Stimulated activated naive CD8-positive, alpha-beta T cell treated with anti-CD3 and anti-CD28 coated beads, Interleukin-15, amount 100 ng/mL, for 72 hours (primary cell): Measurements from ENCODE around the gene PIK3R3.

Experiments
- ATAC-seq: fragments of 150-1000 bp; cut with Tn5 transposase; 2 replicates; pipeline ENCODE4 v1.10.0; 2021; ENCODE audit warnings: mild to moderate bottlenecking, moderate library complexity
- DNase-seq, 2 donors: peaks; one replicate each; pipeline ENCODE4 v3.0.0; 2021 to 2022
- H3K27ac Mint-ChIP-seq, 2 donors: one replicate each; pipeline ENCODE4 v1.8.0; 2022; ENCODE audit warnings: mild to moderate bottlenecking in 2 of 2, mixed read lengths in 2 of 2, moderate library complexity in 2 of 2
- H3K27me3 Mint-ChIP-seq: one replicate; pipeline ENCODE4 v1.8.0; 2022; ENCODE audit warnings: mixed read lengths
- H3K4me1 Mint-ChIP-seq: one replicate; pipeline ENCODE4 v1.8.0; 2022; ENCODE audit warnings: mild to moderate bottlenecking, mixed read lengths
- H3K4me3 Mint-ChIP-seq, 2 donors: one replicate each; pipeline ENCODE4 v1.8.0; 2022; ENCODE audit warnings: mild to moderate bottlenecking in 2 of 2, mixed read lengths in 2 of 2, moderate library complexity in 1 of 2
- H3K9me3 Mint-ChIP-seq, 2 donors: one replicate each; pipeline ENCODE4 v1.8.0; 2022; ENCODE audit warnings: mixed read lengths in 2 of 2

The PIK3R3 gene

DNA sequence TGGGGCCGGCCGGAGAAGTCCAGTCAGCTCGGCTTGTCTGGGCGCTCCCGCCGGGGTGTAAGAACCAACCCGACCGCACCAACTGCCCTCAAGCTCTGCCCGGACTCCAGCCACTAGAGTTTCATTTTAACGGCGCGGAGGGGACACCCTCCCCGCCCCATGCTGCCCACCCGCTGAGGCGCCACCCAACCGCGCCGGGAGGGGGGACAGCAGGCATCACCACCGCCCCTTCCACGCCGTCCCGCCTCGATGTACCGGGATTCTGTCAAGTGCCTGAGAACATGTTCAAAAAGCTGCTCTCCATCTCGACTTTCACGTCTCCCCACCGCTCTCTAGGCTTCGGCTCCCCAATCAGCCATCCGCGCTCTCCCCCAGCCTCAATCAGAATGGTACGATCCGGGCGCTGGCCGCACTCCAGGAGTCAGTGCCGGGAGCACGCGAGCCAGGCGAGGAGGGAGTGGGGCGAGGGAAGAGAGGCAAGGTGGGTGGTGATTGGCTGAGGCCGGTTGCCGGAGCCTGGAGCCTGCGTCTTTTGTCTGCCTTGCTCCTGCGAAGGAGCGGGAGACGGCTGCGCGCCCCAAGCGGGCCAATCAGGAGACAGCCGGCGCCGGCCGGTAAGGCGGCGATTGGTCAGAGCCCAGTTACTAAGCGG is at the start of gene PIK3R3:
Gene PIK3R3, minus strand, starts transcription at position 101 of the 652 bp plus-strand sequence. CDS start 677 bp downstream, outside the sequence.
- Mint-ChIP-seq H3K4me3 (peak within 1 kb of the TSS; percentile 92 to 98), H3K27me3 (peaks cover 76% of the 10 kb centered on the region), H3K4me1 (peaks cover 41% of the 10 kb centered on the region), H3K27ac (peak within 1 kb of the TSS; percentile 99), H3K9me3 (no peaks in the 10 kb centered on the region)
- ATAC-seq (peak; percentile 96), DNase-seq (peak; percentile 87 to 91)

GRCh38 chr1:46181343-46182260 is 49.2 kb upstream of the PIK3R3 start:
- Mint-ChIP-seq H3K4me1 (peaks cover 28% of the 10 kb centered on the region), H3K27ac (no peak overlapping the region), H3K4me3 (no peak overlapping the region), H3K27me3 (no peaks in the 10 kb centered on the region), H3K9me3 (no peaks in the 10 kb centered on the region)
- DNase-seq (no peak), ATAC-seq (no peak)

DNA sequence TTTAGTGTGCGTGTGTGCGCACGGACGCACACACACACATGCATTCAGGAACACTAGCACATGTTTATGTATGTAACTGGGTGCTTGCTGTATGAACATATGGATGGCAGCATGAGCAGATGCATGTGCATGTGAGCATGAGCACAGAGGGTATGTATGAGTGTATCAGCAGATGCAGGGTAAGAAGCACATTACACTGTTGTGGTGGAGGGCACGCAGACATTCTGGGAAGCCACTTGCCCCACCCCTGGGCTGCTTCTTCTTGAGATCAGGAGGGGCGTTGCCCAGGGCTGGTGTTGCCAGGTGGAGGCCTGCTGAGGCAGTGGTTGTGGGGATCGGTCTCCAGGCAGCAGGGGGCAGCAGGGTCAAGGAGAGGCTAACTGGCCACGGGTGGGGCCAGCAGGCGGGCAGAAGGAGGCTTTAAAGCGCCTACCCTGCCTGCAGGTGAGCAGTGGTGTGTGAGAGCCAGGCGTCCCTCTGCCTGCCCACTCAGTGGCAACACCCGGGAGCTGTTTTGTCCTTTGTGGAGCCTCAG is 47.7 kb upstream of the PIK3R3 start:
- no peak for ATAC-seq
- Mint-ChIP-seq H3K27me3 (no peaks in the 10 kb centered on the region), H3K27ac (no peak overlapping the region), H3K9me3 (no peaks in the 10 kb centered on the region), H3K4me3 (no peak overlapping the region), H3K4me1 (peaks cover 19% of the 10 kb centered on the region)
- DNase-seq, result peak in 1 of 2 donors; percentile 25

DNA sequence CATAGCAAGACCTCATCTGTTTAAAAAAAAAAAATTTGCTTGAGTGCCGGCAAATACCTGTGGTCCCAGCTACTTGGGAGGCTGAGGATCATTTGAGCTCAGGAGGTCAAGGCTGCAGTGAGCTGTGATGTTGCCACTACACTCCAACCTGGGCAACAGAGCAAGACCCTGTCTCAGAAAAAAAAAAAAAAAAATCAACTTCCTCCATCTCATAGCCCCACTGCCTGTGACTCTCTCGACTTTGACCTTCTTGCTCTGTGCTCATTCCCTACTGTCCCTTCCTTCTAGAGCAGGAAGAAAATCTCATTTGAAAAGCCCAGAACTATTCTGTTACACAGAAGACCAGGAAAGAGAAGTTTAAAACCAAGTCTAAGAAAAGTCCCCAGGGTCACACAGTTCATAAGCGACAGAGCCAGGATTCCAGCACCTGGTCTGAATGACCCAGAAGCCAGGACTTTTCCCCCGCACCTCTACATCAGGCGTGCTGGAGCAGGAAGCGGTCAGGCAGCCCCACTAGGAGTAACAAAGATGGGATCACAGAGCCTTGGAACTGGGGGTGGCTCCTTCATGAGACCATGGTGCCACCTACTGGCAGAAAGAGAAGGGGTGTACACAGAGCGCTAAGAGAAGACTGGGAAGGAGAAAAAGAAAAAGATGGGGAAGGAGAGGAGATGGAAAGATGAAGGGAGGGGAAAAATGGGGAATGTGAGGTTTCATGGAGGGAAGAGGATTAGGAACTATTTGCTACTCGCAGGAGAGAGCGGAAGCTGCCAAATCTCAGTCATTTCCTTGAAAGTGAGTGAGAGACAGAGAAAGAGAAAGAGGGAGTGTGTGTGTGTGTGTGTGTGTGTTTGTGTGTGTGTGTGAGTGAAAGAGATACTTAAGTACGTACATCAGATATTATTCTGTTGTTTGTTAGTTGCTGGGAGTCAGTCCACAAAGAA is 47.0 kb upstream of the PIK3R3 start:
- ATAC-seq, result peak; percentile 77
- Mint-ChIP-seq H3K4me3 (no peak overlapping the region), H3K27me3 (no peaks in the 10 kb centered on the region)

DNA sequence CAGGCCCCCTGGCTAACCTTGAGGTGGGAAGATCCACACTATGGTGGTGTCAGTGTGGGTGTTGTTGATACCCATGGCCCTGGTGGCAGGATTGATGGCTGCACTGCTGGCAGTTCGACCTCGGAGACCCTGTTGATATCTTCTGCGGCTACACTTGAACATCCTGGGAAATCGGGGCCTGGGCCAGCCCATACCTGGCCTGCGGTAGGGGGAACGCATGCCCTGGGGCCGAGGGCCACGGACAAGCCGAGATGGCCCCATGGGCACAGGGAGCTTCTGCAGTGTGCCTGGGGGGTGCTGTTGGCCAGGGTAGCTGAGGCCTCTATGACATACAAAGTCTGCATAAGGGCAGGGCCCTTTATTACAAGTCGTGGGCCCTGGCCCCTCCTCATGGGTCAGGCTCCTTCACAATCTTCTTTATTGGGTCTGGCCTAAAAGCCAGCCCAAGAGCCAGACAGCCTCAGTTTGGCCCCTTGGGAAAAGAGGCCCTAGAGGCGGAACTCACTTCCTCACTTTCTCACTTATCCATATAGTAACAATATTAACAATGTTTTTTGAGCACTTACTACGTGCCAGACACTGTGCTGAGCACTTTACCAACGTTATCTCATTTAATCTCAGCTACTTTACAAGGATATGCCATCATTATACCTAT is 43.9 kb upstream of the PIK3R3 start, which contains the start of gene P3R3URF:
Gene P3R3URF, minus strand, starts transcription at position 278 of the 655 bp plus-strand sequence. Its CDS starts 17 bp downstream, at position 261.
- peak within 1 kb of the TSS in 1 of 2 donors; percentile 37 for H3K27ac Mint-ChIP-seq
- no peaks in the 10 kb centered on the region for H3K27me3 Mint-ChIP-seq
- H3K4me3 Mint-ChIP-seq, result no peak within 1 kb of the TSS
- DNase-seq (no peak), ATAC-seq (no peak)
- no peaks in the 10 kb centered on the region for H3K9me3 Mint-ChIP-seq
- H3K4me1 Mint-ChIP-seq, result no peaks in the 10 kb centered on the region

More for the DNA sequence above, 47.0 kb upstream of the PIK3R3 start:
- Mint-ChIP-seq H3K4me1 (peaks cover 12% of the 10 kb centered on the region), H3K9me3 (no peaks in the 10 kb centered on the region), H3K27ac (no peak overlapping the region)
- DNase-seq, result peak; percentile 51 to 53

GRCh38 chr1:46175243-46175642 is 42.8 kb upstream of the PIK3R3 start:
- H3K4me3 Mint-ChIP-seq, result no peak overlapping the region
- H3K9me3 Mint-ChIP-seq, result no peaks in the 10 kb centered on the region
- no peaks in the 10 kb centered on the region for H3K27me3 Mint-ChIP-seq
- DNase-seq, result no peak
- H3K27ac Mint-ChIP-seq, result no peak overlapping the region
- H3K4me1 Mint-ChIP-seq, result no peaks in the 10 kb centered on the region
- ATAC-seq, result peak; percentile 43

GRCh38 chr1:46174448-46175231 is 42.2 kb upstream of the PIK3R3 start, which contains the start of gene TSPAN1:
TSPAN1 (plus strand) TSS chr1:46175087; CDS start chr1:46181108, 6,021 bp downstream.
- DNase-seq (no peak), ATAC-seq (no peak)
- Mint-ChIP-seq H3K27me3 (no peaks in the 10 kb centered on the region), H3K4me3 (no peak within 1 kb of the TSS), H3K4me1 (no peaks in the 10 kb centered on the region), H3K27ac (no peak within 1 kb of the TSS), H3K9me3 (no peaks in the 10 kb centered on the region)

DNA sequence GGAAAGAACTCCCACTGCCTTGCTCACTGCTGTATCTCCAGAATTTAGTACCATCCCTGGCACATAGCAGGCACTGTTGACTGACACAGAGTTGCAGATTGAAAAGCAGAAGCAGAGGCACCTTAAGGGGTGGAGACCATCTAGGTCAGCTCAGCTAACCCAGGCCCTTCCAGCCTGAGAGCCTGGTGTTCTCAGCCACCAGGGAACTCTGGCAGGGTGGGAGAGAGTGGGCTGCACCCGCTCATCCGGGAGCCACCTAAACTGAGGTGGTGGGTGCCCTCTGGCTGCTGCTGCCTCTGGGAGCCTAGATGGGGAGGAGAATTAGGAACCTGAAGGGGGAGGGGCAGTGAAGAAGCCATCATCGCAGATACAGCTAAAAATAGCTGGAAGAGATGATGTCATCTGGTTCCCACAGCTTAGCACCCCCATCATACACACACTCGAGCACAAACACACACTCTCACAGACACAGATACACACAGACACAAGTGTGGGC is 41.0 kb upstream of the PIK3R3 start:
- Mint-ChIP-seq H3K4me1 (no peaks in the 10 kb centered on the region), H3K4me3 (no peak overlapping the region), H3K27ac (no peak overlapping the region), H3K9me3 (no peaks in the 10 kb centered on the region), H3K27me3 (peaks cover 11% of the 10 kb centered on the region)
- DNase-seq, result no peak
- ATAC-seq, result no peak

- DNase-seq, result no peak
- no peak overlapping the region for H3K27ac Mint-ChIP-seq
- H3K27me3 Mint-ChIP-seq, result peaks cover 17% of the 10 kb centered on the region
- H3K4me1 Mint-ChIP-seq, result peaks cover 6% of the 10 kb centered on the region
- H3K4me3 Mint-ChIP-seq, result no peak overlapping the region
- ATAC-seq, result no peak
- H3K9me3 Mint-ChIP-seq, result no peaks in the 10 kb centered on the region
Observed at GRCh38 chr1:46172321-46172720, 39.9 kb upstream of the PIK3R3 start.

GRCh38 chr1:46171871-46172270 is 39.4 kb upstream of the PIK3R3 start:
- Mint-ChIP-seq H3K4me3 (no peak overlapping the region), H3K27ac (no peak overlapping the region), H3K27me3 (peaks cover 17% of the 10 kb centered on the region), H3K4me1 (peaks cover 11% of the 10 kb centered on the region), H3K9me3 (no peaks in the 10 kb centered on the region)
- ATAC-seq, result no peak
- no peak for DNase-seq

GRCh38 chr1:46171351-46171750 is 38.9 kb upstream of the PIK3R3 start:
- DNase-seq (no peak), ATAC-seq (no peak)
- Mint-ChIP-seq H3K4me3 (no peak overlapping the region), H3K4me1 (peaks cover 16% of the 10 kb centered on the region), H3K27ac (no peak overlapping the region), H3K27me3 (peaks cover 17% of the 10 kb centered on the region), H3K9me3 (no peaks in the 10 kb centered on the region)

GRCh38 chr1:46169811-46170454 is 37.5 kb upstream of the PIK3R3 start:
- no peak for DNase-seq
- Mint-ChIP-seq H3K4me3 (no peak overlapping the region), H3K4me1 (peaks cover 20% of the 10 kb centered on the region), H3K27ac (no peak overlapping the region), H3K27me3 (peaks cover 17% of the 10 kb centered on the region), H3K9me3 (no peaks in the 10 kb centered on the region)
- no peak for ATAC-seq

GRCh38 chr1:46168477-46168876 is 36.0 kb upstream of the PIK3R3 start:
- H3K27ac Mint-ChIP-seq, result no peak overlapping the region

More at GRCh38 chr1:46168477-46168876, 36.0 kb upstream of the PIK3R3 start:
- peaks cover 20% of the 10 kb centered on the region for H3K4me1 Mint-ChIP-seq
- ATAC-seq (no peak), DNase-seq (no peak)
- no peaks in the 10 kb centered on the region for H3K9me3 Mint-ChIP-seq
- no peak overlapping the region for H3K4me3 Mint-ChIP-seq
- peaks cover 17% of the 10 kb centered on the region for H3K27me3 Mint-ChIP-seq
